ENCODE data around the gene TTLL8. TPM values are rescaled to one million over a fixed set of nuclear protein-coding genes. Genes with fewer than 3 reads are reported as not detected.
A peak's percentile ranks its signal among the peaks of the same experiment; 100 is the strongest.

The TTLL8 gene
- polyA plus RNA-seq, 1 experiment, result not detected

- Histone ChIP-seq H3K4me3 (ENCODE audit: low read depth, low read length) (no peak overlapping the region), H3K27me3 (ENCODE audit: control insufficient read depth, insufficient read depth, low read length) (peaks cover 31% of the 10 kb centered on the region), H3K9me3 (ENCODE audit: control insufficient read depth, insufficient read depth, low read length) (peaks cover 12% of the 10 kb centered on the region; the same call in 1 of the 2 replicates), H3K27ac (ENCODE audit: low read depth, low read length) (no peak overlapping the region)
- DNase-seq (ENCODE audit: low read depth, low spot score), result no peak
- POLR2A ChIA-PET, result no interaction called here
- TF ChIP-seq CTCF (IDR thresholded peaks at IDR 0.05; ENCODE audit: low read depth, low read length), result peak; percentile 30; the same call in 1 of the 2 replicates
- CTCF ChIA-PET, result interaction anchor here (0.6 to 1.2 kb wide), 9 partner anchors 10 to 161 kb away, joined by 3 to 9 read pairs (median 4); no protein-coding TSS in a partner anchor
These were observed 1.1 kb upstream of the TTLL8 start for GRCh38 chr22:50058906-50059880.

- CTCF ChIA-PET, result no interaction called here
- peaks cover 35% of the 10 kb centered on the region for H3K27me3 ChIP-seq (ENCODE audit: control insufficient read depth, insufficient read depth, low read length)
- POLR2A ChIA-PET, result interaction anchor here (0.7 kb wide), 1 partner anchor 13 kb away, joined by 3 read pairs; no protein-coding TSS in a partner anchor
- H3K4me3 ChIP-seq (ENCODE audit: low read depth, low read length), result no peak overlapping the region
- DNase-seq (ENCODE audit: low read depth, low spot score), result no peak
- peaks cover 21% of the 10 kb centered on the region for H3K9me3 ChIP-seq (ENCODE audit: control insufficient read depth, insufficient read depth, low read length)
- no peak overlapping the region for H3K27ac ChIP-seq (ENCODE audit: low read depth, low read length)
- no peak for TF ChIP-seq CTCF (IDR thresholded peaks at IDR 0.05; ENCODE audit: low read depth, low read length)
These were observed 629 bp downstream of the TTLL8 start for GRCh38 chr22:50057278-50058060.

GRCh38 chr22:50056214-50056972 lies 1.7 kb downstream of the TTLL8 start:
- H3K9me3 ChIP-seq (ENCODE audit: control insufficient read depth, insufficient read depth, low read length), result peaks cover 23% of the 10 kb centered on the region
- no peak for DNase-seq (ENCODE audit: low read depth, low spot score)
- no peak overlapping the region for H3K4me3 ChIP-seq (ENCODE audit: low read depth, low read length)
- peaks cover 34% of the 10 kb centered on the region for H3K27me3 ChIP-seq (ENCODE audit: control insufficient read depth, insufficient read depth, low read length)
- POLR2A ChIA-PET, result no interaction called here
- no peak for TF ChIP-seq CTCF (IDR thresholded peaks at IDR 0.05; ENCODE audit: low read depth, low read length)
- CTCF ChIA-PET, result no interaction called here
- no peak overlapping the region for H3K27ac ChIP-seq (ENCODE audit: low read depth, low read length)

- ChIA-PET POLR2A (interaction anchor here (0.6 kb wide), 1 partner anchor 10 kb away, joined by 4 read pairs; no protein-coding TSS in a partner anchor), CTCF (no interaction called here)
- H3K27me3 ChIP-seq (ENCODE audit: control insufficient read depth, insufficient read depth, low read length), result peaks cover 18% of the 10 kb centered on the region
- no peak for TF ChIP-seq CTCF (IDR thresholded peaks at IDR 0.05; ENCODE audit: low read depth, low read length)
- no peak for DNase-seq (ENCODE audit: low read depth, low spot score)
- H3K4me3 ChIP-seq (ENCODE audit: low read depth, low read length), result no peak overlapping the region
- H3K27ac ChIP-seq (ENCODE audit: low read depth, low read length), result no peak overlapping the region
- H3K9me3 ChIP-seq (ENCODE audit: control insufficient read depth, insufficient read depth, low read length), result peaks cover 23% of the 10 kb centered on the region
These were observed 4.2 kb downstream of the TTLL8 start for GRCh38 chr22:50053861-50054260.
